ENCODE measurements around the gene QSOX1.

The QSOX1 gene

GRCh38 chr1:180250499-180250770 is 95.8 kb downstream of the QSOX1 start:
- Mint-ChIP-seq H3K27me3 (peaks cover 42% of the 10 kb centered on the region), H3K9me3 (no peaks in the 10 kb centered on the region), H3K4me3 (no peak overlapping the region), H3K27ac (no peak overlapping the region), H3K4me1 (peaks cover 5% of the 10 kb centered on the region), H3K36me3 (no peaks in the 10 kb centered on the region)
- CTCF ChIA-PET = no interaction called here
- no peak for DNase-seq

- no peak overlapping the region for H3K27ac Mint-ChIP-seq
- peaks cover 47% of the 10 kb centered on the region for H3K27me3 Mint-ChIP-seq
- H3K9me3 Mint-ChIP-seq = no peaks in the 10 kb centered on the region
- H3K4me1 Mint-ChIP-seq = peaks cover 5% of the 10 kb centered on the region
- H3K36me3 Mint-ChIP-seq = no peaks in the 10 kb centered on the region
- no peak for DNase-seq
- CTCF ChIA-PET = interaction anchor here (1.0 to 4.0 kb wide), 3 partner anchors 163 to 339 kb away, joined by 3 to 31 read pairs (median 18); no protein-coding TSS in a partner anchor
- no peak overlapping the region for H3K4me3 Mint-ChIP-seq
Observed at GRCh38 chr1:180250883-180251509, 96.3 kb downstream of the QSOX1 start.

GRCh38 chr1:180251526-180252305 is 97.0 kb downstream of the QSOX1 start:
- CTCF ChIA-PET = interaction anchor here (1.0 to 4.0 kb wide), 9 partner anchors 41 to 338 kb away, joined by 3 to 31 read pairs (median 5); no protein-coding TSS in a partner anchor
- H3K27ac Mint-ChIP-seq = no peak overlapping the region
- H3K27me3 Mint-ChIP-seq = peaks cover 53% of the 10 kb centered on the region
- peaks cover 5% of the 10 kb centered on the region for H3K4me1 Mint-ChIP-seq
- no peak overlapping the region for H3K4me3 Mint-ChIP-seq
- H3K36me3 Mint-ChIP-seq = no peaks in the 10 kb centered on the region
- DNase-seq = peak; percentile 11
- no peaks in the 10 kb centered on the region for H3K9me3 Mint-ChIP-seq

GRCh38 chr1:180252638-180253536 is 98.2 kb downstream of the QSOX1 start:
- peak; percentile 84 for DNase-seq
- H3K27me3 Mint-ChIP-seq = peaks cover 55% of the 10 kb centered on the region
- no peak overlapping the region for H3K27ac Mint-ChIP-seq
- H3K4me1 Mint-ChIP-seq = peaks cover 5% of the 10 kb centered on the region
- no peaks in the 10 kb centered on the region for H3K36me3 Mint-ChIP-seq
- CTCF ChIA-PET = interaction anchor here (0.7 to 4.0 kb wide), 22 partner anchors 9 to 253 kb away, joined by 3 to 31 read pairs (median 5); no protein-coding TSS in a partner anchor
- no peak overlapping the region for H3K4me3 Mint-ChIP-seq
- no peaks in the 10 kb centered on the region for H3K9me3 Mint-ChIP-seq
